NCI-H526 (cell line): ENCODE data around the gene C15orf61.
A peak's percentile ranks its signal among the peaks of the same experiment; 100 is the strongest.

Source experiments
- DNase-seq, 2 experiments: peaks; one replicate each; lab custom pipeline; 2025; lab: John Stamatoyannopoulos, UW

Gene C15orf61

DNA sequence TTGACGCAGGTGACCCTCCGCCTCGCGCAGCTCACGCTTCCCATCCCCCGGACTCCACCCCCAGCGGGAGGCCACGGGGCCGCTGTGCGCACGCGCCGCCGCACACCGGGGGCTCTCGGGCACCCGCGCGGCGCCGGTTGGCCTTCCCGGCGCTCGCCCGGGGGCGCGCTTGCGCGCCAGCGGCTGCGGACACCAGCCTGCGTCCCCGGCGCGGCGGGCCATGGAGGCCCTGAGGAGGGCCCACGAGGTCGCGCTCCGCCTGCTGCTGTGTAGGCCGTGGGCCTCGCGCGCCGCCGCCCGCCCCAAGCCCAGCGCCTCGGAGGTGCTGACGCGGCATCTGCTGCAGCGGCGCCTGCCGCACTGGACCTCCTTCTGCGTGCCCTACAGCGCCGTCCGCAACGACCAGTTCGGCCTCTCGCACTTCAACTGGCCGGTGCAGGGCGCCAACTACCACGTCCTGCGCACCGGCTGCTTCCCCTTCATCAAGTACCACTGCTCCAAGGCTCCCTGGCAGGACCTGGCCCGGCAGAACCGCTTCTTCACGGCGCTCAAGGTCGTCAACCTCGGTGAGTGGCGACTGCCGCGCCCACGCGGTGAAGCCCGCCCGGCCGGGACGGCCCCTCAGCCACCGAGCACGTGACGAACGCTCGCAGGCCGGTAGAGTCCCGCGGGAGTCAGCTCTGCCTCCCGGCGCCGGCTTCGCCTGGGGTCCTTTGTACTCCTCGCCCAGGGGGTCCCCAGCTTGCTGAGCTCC lies at the start of gene C15orf61:
C15orf61 (plus strand) TSS at position 103 of the 754 bp plus-strand sequence; CDS start at position 221, 118 bp downstream.
- peak; percentile 82 to 96 for DNase-seq

DNA sequence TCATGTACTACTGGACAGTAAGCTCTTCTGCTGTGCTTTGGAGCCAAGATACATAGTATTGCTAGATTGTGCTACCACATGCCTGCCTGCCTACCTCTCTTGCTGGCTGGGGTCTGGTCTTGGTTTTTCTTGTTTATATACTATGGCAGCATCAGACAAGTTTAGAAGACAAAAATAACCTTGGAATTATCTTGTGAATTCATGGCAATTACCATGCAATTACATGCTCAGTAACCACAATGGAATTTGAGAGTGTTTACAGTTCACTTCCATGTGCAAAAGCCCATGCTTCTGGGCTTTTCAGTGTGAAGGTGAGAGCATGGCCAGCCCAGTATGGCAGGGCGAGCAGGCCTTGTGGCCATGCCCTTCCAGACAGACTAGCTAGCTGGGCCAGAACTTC lies 48.0 kb upstream of the C15orf61 start:
- DNase-seq: no peak

DNA sequence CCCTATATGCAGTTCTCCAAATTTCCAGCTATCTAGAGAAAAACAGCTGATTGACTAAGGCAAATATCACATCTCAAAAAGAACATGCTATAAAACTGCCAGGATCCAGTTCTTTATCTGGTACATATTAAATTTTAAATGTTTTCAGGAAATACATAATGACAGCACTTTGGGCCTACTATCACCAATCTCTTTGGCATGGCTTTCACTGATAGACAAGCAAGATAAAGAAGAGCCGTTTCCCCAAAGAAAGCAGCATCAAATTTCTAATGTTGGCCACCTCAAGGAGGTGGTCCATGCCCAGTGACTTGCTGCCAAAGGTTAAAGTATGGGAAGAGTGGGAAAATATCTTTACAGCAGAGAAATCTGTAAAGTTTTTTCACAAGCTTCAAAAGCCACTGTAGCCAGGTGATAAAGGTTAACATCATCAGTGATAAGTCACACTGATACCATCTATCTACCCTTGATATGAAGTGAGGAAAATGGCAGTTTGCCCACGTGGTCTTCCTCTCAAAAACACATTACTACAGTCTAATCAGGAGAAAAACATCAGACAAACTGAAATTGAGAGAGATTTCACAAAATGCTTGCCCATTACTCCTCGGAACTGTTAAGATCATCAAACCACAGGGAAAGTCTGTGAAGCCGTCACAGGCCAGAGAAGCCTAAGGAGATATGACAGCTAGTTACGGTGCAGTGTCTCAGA lies 46.4 kb upstream of the C15orf61 start:
- no peak for DNase-seq

- no peak for DNase-seq
These were observed 41.0 kb upstream of the C15orf61 start for GRCh38 chr15:67479781-67480505.

GRCh38 chr15:67480741-67481140 lies 40.2 kb upstream of the C15orf61 start:
- DNase-seq: no peak

DNA sequence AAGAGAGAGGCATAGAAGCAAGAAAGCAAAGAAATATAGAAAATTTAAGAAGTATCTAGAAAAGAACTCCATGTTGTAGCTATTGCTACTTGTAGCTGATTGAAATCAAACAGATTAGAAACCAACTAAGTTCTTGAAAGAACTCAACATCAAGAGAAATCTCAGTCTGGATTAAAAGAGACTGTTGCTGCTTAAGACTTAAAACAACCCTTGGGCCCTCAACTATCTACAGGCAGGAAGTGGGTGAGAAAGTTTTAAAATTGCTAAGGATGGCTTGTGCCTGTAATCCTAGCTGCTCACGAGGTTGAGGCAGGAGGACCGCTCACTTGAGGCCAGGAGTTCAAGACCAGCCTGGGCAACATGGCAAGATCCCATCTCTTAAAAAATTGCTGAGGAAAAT lies 39.3 kb upstream of the C15orf61 start:
- DNase-seq: no peak

DNA sequence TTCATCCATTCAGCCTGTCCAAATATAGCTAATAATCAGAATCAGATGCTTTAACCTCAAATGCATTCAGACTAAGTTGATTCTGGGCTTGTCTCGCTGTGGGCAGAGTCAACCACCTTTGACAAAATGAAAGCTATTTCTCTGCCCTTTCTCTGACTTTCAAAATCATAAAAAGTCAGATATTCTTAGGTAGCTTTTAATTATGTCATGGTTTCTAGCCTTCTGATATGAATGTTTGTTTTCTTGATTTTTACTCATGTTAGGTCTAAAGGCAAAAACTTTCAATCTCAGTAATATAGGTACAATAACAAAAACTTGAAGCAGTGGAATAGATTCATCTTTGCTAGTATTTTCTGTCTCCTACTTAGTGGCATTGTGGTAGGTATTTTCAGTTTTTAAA lies 25.3 kb upstream of the C15orf61 start:
- DNase-seq: no peak

DNA sequence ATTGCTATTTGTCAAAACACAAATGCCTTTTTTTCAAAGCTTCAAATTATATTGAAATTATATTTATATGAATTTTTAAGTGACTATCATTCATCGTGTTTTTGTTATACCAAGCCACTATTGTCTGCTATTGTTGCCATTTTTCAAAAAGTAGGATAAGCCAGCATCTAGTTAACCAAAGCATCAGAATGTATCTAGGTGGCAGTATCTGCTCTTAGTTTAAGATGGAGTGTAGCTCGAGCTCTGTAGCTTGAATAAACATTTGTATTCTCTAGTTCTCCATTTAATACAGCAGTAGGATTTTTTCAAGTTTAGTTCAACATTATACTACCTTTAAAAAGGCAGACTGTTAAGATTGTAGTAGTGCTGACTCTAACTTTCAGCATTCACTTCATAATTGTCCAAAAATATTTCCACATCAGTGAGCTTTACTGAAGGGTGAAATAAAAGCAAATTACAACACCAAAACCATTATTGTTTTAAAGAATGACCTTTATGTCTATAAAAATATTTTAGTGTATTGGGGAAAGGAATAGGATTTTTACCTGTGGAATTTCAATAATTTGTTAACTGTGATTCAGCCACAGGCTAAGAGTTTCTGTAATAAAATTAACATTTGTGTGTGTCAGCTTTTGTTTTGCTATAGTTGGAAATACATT lies 19.6 kb upstream of the C15orf61 start:
- peak; percentile 49 to 71 for DNase-seq

- DNase-seq: peak; percentile 81 to 87
These were observed 19.0 kb upstream of the C15orf61 start for GRCh38 chr15:67501836-67502461.

GRCh38 chr15:67504056-67504455 lies 16.9 kb upstream of the C15orf61 start:
- DNase-seq: no peak

GRCh38 chr15:67504796-67505195 lies 16.1 kb upstream of the C15orf61 start:
- DNase-seq: no peak

GRCh38 chr15:67505675-67506572 lies 15.0 kb upstream of the C15orf61 start:
- no peak for DNase-seq

DNA sequence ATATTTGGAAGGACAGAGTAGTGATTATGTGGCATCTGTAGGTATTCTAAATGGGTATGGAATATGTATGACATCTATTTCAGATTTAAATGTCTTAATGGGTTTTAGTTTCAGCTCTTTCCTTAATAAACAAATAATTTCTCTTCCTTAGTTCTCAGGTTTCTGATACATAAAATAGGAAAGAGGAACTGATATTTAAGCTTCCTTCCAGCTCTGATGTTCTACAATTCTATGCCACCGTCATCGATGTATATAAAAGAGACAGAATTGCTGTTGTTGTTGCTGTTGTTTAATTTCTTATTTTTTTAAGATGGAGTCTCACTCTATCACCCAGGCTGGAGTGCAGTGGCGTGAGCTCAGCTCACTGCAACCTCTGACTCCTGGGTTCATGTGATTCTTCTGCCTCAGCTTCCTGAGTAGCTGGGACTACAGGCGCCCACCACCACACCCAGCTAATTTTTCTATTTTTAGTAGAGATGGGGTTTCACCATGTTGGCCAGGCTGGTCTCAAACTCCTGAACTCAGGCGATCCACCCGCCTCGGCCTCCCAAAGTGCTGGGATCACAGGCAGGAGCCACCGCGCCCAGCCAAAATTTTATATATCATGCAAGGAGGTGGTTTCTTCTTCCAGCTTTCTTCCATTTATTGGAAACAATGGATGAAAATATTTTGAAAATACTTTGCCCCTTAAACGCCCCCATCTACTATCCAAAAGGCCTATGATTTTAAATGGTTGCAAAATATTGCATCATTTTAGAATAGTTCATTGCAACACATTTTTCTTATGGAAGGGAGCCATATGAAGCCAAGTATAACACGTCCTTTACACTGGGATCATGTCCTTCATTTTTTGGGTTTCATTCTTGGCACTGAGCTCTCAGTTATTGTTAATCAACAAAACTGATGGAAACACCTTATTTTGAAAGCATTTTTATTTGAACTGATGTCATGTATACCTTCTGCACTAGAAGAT lies 13.9 kb upstream of the C15orf61 start:
- DNase-seq: no peak

GRCh38 chr15:67508407-67508806 lies 12.5 kb upstream of the C15orf61 start:
- DNase-seq: no peak

- no peak for DNase-seq
These were observed 11.0 kb upstream of the C15orf61 start for GRCh38 chr15:67509918-67510317.

DNA sequence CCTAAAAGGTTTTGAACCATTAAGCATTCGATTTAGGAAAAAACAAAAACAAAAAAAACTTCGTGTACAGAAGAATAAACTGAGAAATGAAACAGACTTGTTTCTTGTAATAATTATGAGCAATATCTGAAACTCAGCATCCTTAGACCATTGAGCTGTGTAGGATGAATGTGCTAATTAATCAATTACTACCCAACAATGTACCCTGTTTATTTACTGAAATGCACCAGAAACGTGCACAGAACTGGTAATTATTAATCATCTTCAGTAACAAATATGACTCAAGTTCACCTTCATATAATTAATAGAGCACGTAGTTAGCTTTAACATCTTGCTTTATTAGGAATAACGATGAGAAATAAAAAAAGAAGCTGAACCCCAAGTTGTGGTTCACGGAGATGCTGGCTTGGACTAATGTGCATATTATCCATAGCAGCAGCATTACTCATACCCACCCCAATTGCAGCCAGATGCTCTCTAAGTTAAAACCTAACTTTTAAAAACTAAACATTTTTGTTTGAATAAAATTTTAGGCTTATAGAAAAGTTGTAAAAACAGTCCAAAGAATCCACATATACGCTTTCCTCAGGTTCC lies 10.2 kb upstream of the C15orf61 start:
- DNase-seq: no peak

DNA sequence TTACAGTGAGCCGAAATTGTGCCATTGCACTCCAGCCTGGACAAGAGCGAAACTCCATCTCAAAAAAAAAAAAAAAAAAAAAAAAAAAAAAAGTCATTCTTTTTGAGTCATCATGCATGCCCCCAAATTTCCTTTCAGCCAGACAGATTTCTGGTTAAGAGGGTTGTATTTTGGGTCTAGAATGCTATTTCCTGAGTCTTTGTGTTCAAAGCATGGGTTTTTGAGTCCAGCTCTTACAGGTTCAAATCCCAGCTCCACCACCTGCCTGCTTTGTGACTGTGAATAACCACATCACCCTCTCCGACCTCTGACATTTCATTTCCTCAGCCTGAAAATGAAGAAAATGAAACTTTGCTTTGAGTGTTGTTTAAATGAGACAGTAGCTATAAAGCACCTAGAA lies 9.3 kb upstream of the C15orf61 start:
- DNase-seq: no peak

DNA sequence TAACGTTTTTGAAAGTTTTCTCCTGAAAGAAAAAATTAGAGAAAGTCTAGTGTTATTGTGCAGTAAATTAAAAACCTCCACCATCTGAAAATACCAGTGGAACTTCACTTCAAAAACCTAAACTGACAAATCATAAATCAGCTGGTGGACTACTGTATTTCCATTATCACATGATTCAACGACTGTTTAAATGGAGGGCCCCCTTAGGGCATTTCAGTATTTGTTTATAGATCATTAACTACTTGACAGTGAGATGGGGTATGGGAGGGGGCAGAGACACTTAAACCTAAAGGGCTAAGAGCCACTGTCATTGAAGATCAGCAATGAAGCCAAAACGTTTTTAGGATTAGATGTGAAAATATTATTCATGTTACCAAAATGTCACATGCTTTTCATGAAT lies 8.8 kb upstream of the C15orf61 start:
- DNase-seq: peak; percentile 72 to 77
